Measurements from ENCODE around the gene GJB4. TPM values are rescaled to one million over a fixed set of nuclear protein-coding genes. Genes with fewer than 3 reads are reported as not detected.

The GJB4 gene
- total RNA-seq, 1 experiment from 2014 or later: not detected

GRCh38 chr1:34762474-34763141 lies 3.1 kb downstream of the GJB4 start:
- Histone ChIP-seq H3K36me3 (ENCODE audit: control insufficient read depth, insufficient read depth, low read length) (no peaks in the 10 kb centered on the region), H3K9me3 (no peaks in the 10 kb centered on the region), H3K4me1 (peaks cover 3% of the 10 kb centered on the region; the same call in 1 of the 2 replicates), H3K4me3 (ENCODE audit: low read depth, low read length) (no peak overlapping the region), H3K27me3 (replicated peaks; ENCODE audit: control insufficient read depth, insufficient read depth, low read length) (no peaks in the 10 kb centered on the region)
- H3K27ac Mint-ChIP-seq (ENCODE audit: unreplicated experiment): peak overlapping the region; percentile 59
- intact Hi-C loops (cut with micrococcal nuclease; ENCODE audit: unreplicated experiment): no loop called here
- no peaks in the 10 kb centered on the region for H3K36me3 Mint-ChIP-seq (ENCODE audit: insufficient read depth, unreplicated experiment)
- H3K27me3 Mint-ChIP-seq (ENCODE audit: insufficient read depth, unreplicated experiment): no peaks in the 10 kb centered on the region
- no peak for DNase-seq
- no peak overlapping the region for H3K4me3 Mint-ChIP-seq (ENCODE audit: unreplicated experiment)
- H3K4me1 Mint-ChIP-seq (ENCODE audit: low read depth, unreplicated experiment): peaks cover 10% of the 10 kb centered on the region
- ChIA-PET CTCF (no interaction called here), POLR2A (no interaction called here)
- no peak for TF ChIP-seq CTCF (IDR thresholded peaks at IDR 0.05; ENCODE audit: insufficient read depth in 1 of 2, low read depth in 1 of 2, low read length in 1 of 2, severe bottlenecking in 1 of 2, unreplicated experiment in 1 of 2)
- H3K9me3 Mint-ChIP-seq (ENCODE audit: unreplicated experiment): no peaks in the 10 kb centered on the region
- BruUV-seq (replicated peaks): no TSS peak

GRCh38 chr1:34763142-34763781 lies 3.7 kb downstream of the GJB4 start:
- H3K36me3 Mint-ChIP-seq (ENCODE audit: insufficient read depth, unreplicated experiment): no peaks in the 10 kb centered on the region
- ChIA-PET CTCF (no interaction called here), POLR2A (no interaction called here)
- intact Hi-C loops (cut with micrococcal nuclease; ENCODE audit: unreplicated experiment): no loop called here
- peaks cover 3% of the 10 kb centered on the region; the same call in 1 of the 2 replicates for H3K4me1 ChIP-seq
- TF ChIP-seq CTCF (IDR thresholded peaks at IDR 0.05; ENCODE audit: insufficient read depth in 1 of 2, low read depth in 1 of 2, low read length in 1 of 2, severe bottlenecking in 1 of 2, unreplicated experiment in 1 of 2): no peak
- H3K27me3 Mint-ChIP-seq (ENCODE audit: insufficient read depth, unreplicated experiment): no peaks in the 10 kb centered on the region
- no peaks in the 10 kb centered on the region for H3K27me3 ChIP-seq (replicated peaks; ENCODE audit: control insufficient read depth, insufficient read depth, low read length)
- peak overlapping the region; percentile 52 for H3K4me3 Mint-ChIP-seq (ENCODE audit: unreplicated experiment)
- DNase-seq: no peak
- H3K4me1 Mint-ChIP-seq (ENCODE audit: low read depth, unreplicated experiment): peaks cover 10% of the 10 kb centered on the region
- H3K9me3 Mint-ChIP-seq (ENCODE audit: unreplicated experiment): no peaks in the 10 kb centered on the region
- H3K36me3 ChIP-seq (ENCODE audit: control insufficient read depth, insufficient read depth, low read length): no peaks in the 10 kb centered on the region
- no peaks in the 10 kb centered on the region for H3K9me3 ChIP-seq
- no TSS peak for BruUV-seq (replicated peaks)
- peak overlapping the region; percentile 59 for H3K27ac Mint-ChIP-seq (ENCODE audit: unreplicated experiment)
- no peak overlapping the region for H3K4me3 ChIP-seq (ENCODE audit: low read depth, low read length)

- no TSS peak for BruUV-seq (replicated peaks)
- DNase-seq: no peak
- Histone ChIP-seq H3K9me3 (no peaks in the 10 kb centered on the region), H3K4me3 (ENCODE audit: low read depth, low read length) (no peak overlapping the region), H3K4me1 (no peaks in the 10 kb centered on the region; the same call in 1 of the 2 replicates), H3K36me3 (ENCODE audit: control insufficient read depth, insufficient read depth, low read length) (no peaks in the 10 kb centered on the region), H3K27me3 (replicated peaks; ENCODE audit: control insufficient read depth, insufficient read depth, low read length) (no peaks in the 10 kb centered on the region)
- no peaks in the 10 kb centered on the region for H3K4me1 Mint-ChIP-seq (ENCODE audit: low read depth, unreplicated experiment)
- H3K9me3 Mint-ChIP-seq (ENCODE audit: unreplicated experiment): no peaks in the 10 kb centered on the region
- ChIA-PET CTCF (no interaction called here), POLR2A (no interaction called here)
- no peaks in the 10 kb centered on the region for H3K36me3 Mint-ChIP-seq (ENCODE audit: insufficient read depth, unreplicated experiment)
- H3K27me3 Mint-ChIP-seq (ENCODE audit: insufficient read depth, unreplicated experiment): no peaks in the 10 kb centered on the region
- intact Hi-C loops (cut with micrococcal nuclease; ENCODE audit: unreplicated experiment): no loop called here
- no peak overlapping the region for H3K4me3 Mint-ChIP-seq (ENCODE audit: unreplicated experiment)
- no peak overlapping the region for H3K27ac Mint-ChIP-seq (ENCODE audit: unreplicated experiment)
- no peak for TF ChIP-seq CTCF (IDR thresholded peaks at IDR 0.05; ENCODE audit: insufficient read depth in 1 of 2, low read depth in 1 of 2, low read length in 1 of 2, severe bottlenecking in 1 of 2, unreplicated experiment in 1 of 2)
Measured at GRCh38 chr1:34768856-34769255, 9.3 kb downstream of the GJB4 start.

Measured in Caco-2 (cell line).